ENCODE results near the gene SMARCD1. TPM values are rescaled to one million over a fixed set of nuclear protein-coding genes. Genes with fewer than 3 reads are reported as not detected.

SMARCD1 gene
- total and polyA plus RNA-seq, 8 donors, result 2.9 to 75.9 (median 18.6) TPM

DNA sequence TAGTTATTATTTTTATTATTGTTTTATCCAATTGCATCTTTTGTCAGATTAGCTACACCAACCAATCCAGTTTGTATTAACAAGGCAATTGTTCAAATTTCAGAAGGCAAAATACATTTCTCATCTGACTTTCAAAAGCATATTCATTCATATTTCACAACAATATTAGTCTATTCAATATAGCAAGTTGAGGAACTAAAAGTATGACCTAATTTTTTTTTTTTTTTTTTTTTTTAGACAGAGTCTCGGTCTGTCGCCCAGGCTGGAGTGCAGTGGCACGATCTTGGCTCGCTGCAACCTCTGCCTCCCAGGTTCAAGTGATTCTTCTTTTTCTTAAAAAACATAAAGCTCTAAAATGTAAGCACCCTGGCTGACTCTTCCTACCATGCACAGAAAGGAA, 44.1 kb downstream of the SMARCD1 start:
- WGBS, 5 donors, result 78 to 95% (median 88%) methylated on average over 4 of the region's 4 CpGs

DNA sequence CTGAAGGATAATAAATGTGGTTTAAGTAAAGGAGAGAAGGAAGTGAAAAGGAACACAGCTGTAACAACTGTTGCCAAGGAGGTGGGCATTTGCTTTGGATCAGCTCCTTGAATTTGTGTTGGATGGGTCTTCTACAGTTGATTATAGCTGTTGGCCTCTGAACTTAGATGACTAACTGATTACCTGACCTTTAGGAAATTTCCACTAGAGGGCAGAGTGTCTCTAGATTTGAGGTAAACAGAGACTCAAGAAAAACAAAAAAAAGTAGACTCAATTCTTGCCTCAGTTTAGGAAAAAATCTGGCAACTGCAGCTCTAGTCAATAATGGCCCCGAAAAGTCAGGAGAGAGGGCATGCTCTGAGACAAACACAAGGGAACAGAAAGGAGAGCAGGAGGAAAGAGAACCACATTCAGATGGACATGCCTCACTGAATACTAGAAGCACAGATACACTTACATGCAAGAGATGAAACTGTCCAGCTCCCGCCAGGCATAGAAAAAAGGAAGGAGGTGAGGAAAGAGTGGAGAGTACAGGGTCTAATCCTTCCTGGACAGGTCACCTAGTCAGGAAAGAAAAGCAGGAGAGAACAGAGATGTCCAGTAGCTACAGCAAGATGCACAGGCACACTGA, 47.5 kb downstream of the SMARCD1 start:
- no peaks in the 10 kb centered on the region for H3K9me3 ChIP-seq
- H3K4me1 ChIP-seq, result peaks cover 0 to 13% (median 2%) of the 10 kb centered on the region in 4 donors
- no peak overlapping the region for H3K4me3 ChIP-seq
- H3K27ac ChIP-seq, result no peak overlapping the region
- no peaks in the 10 kb centered on the region for H3K27me3 ChIP-seq
- intact Hi-C loops (cut with DNase I; ENCODE audit: low total_unique reads), result no loop called here
- no peak for TF ChIP-seq EP300 (IDR thresholded peaks at IDR 0.05)
- TF ChIP-seq, protein P1, sequence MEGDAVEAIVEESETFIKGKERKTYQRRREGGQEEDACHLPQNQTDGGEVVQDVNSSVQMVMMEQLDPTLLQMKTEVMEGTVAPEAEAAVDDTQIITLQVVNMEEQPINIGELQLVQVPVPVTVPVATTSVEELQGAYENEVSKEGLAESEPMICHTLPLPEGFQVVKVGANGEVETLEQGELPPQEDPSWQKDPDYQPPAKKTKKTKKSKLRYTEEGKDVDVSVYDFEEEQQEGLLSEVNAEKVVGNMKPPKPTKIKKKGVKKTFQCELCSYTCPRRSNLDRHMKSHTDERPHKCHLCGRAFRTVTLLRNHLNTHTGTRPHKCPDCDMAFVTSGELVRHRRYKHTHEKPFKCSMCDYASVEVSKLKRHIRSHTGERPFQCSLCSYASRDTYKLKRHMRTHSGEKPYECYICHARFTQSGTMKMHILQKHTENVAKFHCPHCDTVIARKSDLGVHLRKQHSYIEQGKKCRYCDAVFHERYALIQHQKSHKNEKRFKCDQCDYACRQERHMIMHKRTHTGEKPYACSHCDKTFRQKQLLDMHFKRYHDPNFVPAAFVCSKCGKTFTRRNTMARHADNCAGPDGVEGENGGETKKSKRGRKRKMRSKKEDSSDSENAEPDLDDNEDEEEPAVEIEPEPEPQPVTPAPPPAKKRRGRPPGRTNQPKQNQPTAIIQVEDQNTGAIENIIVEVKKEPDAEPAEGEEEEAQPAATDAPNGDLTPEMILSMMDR (IDR thresholded peaks at IDR 0.05), result peak in 3 of 7 experiments; percentile 34 to 57 (median 36)
- peaks cover 32 to 96% (median 89%) of the 10 kb centered on the region in 4 donors for H3K36me3 ChIP-seq
- no peak for DNase-seq
- 60 to 90% (median 66%) methylated on average over 2 of the region's 2 CpGs for WGBS, 5 donors

More for the DNA sequence above, 44.1 kb downstream of the SMARCD1 start:
- no peak for TF ChIP-seq POLR2A (IDR thresholded peaks at IDR 0.05)
- TF ChIP-seq POLR2AphosphoS5 (IDR thresholded peaks at IDR 0.05), result no peak
- TF ChIP-seq, protein P1 (IDR thresholded peaks at IDR 0.05), result no peak
- no peak for TF ChIP-seq EP300 (IDR thresholded peaks at IDR 0.05)
- Histone ChIP-seq H3K9me3 (no peaks in the 10 kb centered on the region), H3K27ac (no peak overlapping the region), H3K4me1 (peaks cover 0 to 20% (median 8%) of the 10 kb centered on the region in 4 donors), H3K4me3 (no peak overlapping the region), H3K27me3 (no peaks in the 10 kb centered on the region), H3K36me3 (peaks cover 33 to 97% (median 89%) of the 10 kb centered on the region in 4 donors)
- intact Hi-C loops (cut with DNase I; ENCODE audit: low total_unique reads), result no loop called here
- no peak for DNase-seq

DNA sequence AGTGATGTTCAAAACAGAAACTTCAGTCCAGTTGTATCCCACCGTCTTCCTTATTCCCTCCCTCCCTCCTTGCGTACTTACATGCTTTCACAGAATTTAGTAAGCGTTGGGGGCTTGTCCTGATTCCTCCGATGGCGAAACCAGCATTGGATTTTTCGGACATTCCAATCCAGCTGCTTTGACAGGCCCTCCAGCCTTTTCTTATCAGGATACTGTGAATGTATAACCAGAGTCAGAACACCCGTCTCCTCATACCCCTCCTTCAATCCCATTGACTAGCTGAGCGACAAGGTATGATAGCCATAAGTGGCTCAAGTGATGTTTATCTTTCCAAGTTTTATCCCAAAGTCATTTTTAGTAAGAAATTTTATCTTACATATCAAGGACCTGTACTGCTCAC, 57.9 kb downstream of the SMARCD1 start:
- no peak overlapping the region for H3K27ac ChIP-seq
- no peak overlapping the region for H3K4me3 ChIP-seq
- WGBS, 5 donors, result 73 to 84% (median 80%) methylated on average over 8 of the region's 8 CpGs
- no peak for DNase-seq
- H3K4me1 ChIP-seq, result peaks cover 0 to 13% (median 5%) of the 10 kb centered on the region in 4 donors
- H3K9me3 ChIP-seq, result no peaks in the 10 kb centered on the region
- TF ChIP-seq POLR2AphosphoS5 (IDR thresholded peaks at IDR 0.05) (no peak), POLR2A (IDR thresholded peaks at IDR 0.05) (no peak)
- TF ChIP-seq, protein P1 (IDR thresholded peaks at IDR 0.05), result no peak
- H3K36me3 ChIP-seq, result peaks cover 3 to 54% (median 46%) of the 10 kb centered on the region in 4 donors
- intact Hi-C loops (cut with DNase I; ENCODE audit: low total_unique reads), result no loop called here
- no peaks in the 10 kb centered on the region for H3K27me3 ChIP-seq

DNA sequence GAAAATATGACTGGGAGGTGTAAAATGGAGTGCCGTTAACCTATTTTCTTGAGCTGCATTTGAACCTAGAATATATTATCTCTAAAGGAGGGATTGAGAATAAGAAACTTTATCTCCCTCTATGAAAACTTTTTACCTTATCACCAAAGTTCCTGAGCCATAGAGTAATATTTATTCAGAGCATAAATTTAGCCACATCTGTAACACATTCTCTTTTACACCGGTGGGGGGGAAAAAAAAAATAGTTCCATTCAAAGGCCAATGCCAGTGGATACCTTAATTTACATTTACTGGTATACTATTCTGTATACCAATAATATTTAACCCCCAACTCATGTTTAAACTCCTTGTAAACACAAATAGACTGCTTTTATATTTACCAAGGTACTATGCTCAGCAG, 60.3 kb downstream of the SMARCD1 start:
- 40 to 70% (median 50%) methylated on average over 2 of the region's 2 CpGs for WGBS, 5 donors
- Histone ChIP-seq H3K36me3 (peaks cover 3 to 37% (median 30%) of the 10 kb centered on the region in 4 donors), H3K9me3 (no peaks in the 10 kb centered on the region), H3K27me3 (no peaks in the 10 kb centered on the region), H3K27ac (no peak overlapping the region), H3K4me3 (no peak overlapping the region), H3K4me1 (peaks cover 0 to 13% (median 5%) of the 10 kb centered on the region in 4 donors)
- intact Hi-C loops (cut with DNase I; ENCODE audit: low total_unique reads), result no loop called here
- no peak for DNase-seq
- no peak for TF ChIP-seq POLR2AphosphoS5 (IDR thresholded peaks at IDR 0.05)
- TF ChIP-seq, protein P1 (IDR thresholded peaks at IDR 0.05), result no peak
- TF ChIP-seq EP300 (IDR thresholded peaks at IDR 0.05), result no peak
- TF ChIP-seq POLR2A (IDR thresholded peaks at IDR 0.05), result no peak
